ENCODE measurements around the gene HDX.

HDX gene

GRCh38 chrX:84363051-84363450, 139.2 kb downstream of the HDX start:
- H3K27ac ChIP-seq = no peak overlapping the region
- no peak for TF ChIP-seq CTCF (conservative IDR thresholded peaks at IDR 0.05)

- H3K27ac ChIP-seq = no peak overlapping the region
- no peak for TF ChIP-seq CTCF (conservative IDR thresholded peaks at IDR 0.05)
These were observed 139.9 kb downstream of the HDX start for GRCh38 chrX:84362184-84362838.

- no peak overlapping the region for H3K27ac ChIP-seq
- TF ChIP-seq CTCF (conservative IDR thresholded peaks at IDR 0.05) = no peak
These were observed 144.0 kb downstream of the HDX start for GRCh38 chrX:84358271-84358670.

GRCh38 chrX:84357296-84357695, 145.0 kb downstream of the HDX start:
- H3K27ac ChIP-seq = no peak overlapping the region
- no peak for TF ChIP-seq CTCF (conservative IDR thresholded peaks at IDR 0.05)

- TF ChIP-seq CTCF (conservative IDR thresholded peaks at IDR 0.05) = no peak
- H3K27ac ChIP-seq = no peak overlapping the region
These were observed 161.3 kb downstream of the HDX start for GRCh38 chrX:84340968-84341367.

GRCh38 chrX:84339507-84340364, 162.5 kb downstream of the HDX start:
- H3K27ac ChIP-seq = no peak overlapping the region
- TF ChIP-seq CTCF (conservative IDR thresholded peaks at IDR 0.05) = peak; percentile 78

- TF ChIP-seq CTCF (conservative IDR thresholded peaks at IDR 0.05) = no peak
These were observed 165.6 kb downstream of the HDX start for GRCh38 chrX:84336646-84337045.

More at GRCh38 chrX:84336646-84337045, 165.6 kb downstream of the HDX start:
- H3K27ac ChIP-seq = no peak overlapping the region
